HG03432 (cell line): ENCODE results near the gene MRPL27.

Experiments
- ATAC-seq: cut with Tn5 transposase; IDR thresholded peaks from one replicate; pipeline ENCODE4 v1.9.1; 2021; ENCODE audit warnings: mild to moderate bottlenecking, moderate library complexity; ENCODE audit not compliant: unreplicated experiment

The MRPL27 gene

GRCh38 chr17:50361561-50362480 is 11.2 kb downstream of the MRPL27 start:
- ATAC-seq: peak; percentile 66

GRCh38 chr17:50360486-50361115 is 12.4 kb downstream of the MRPL27 start:
- no peak for ATAC-seq

DNA sequence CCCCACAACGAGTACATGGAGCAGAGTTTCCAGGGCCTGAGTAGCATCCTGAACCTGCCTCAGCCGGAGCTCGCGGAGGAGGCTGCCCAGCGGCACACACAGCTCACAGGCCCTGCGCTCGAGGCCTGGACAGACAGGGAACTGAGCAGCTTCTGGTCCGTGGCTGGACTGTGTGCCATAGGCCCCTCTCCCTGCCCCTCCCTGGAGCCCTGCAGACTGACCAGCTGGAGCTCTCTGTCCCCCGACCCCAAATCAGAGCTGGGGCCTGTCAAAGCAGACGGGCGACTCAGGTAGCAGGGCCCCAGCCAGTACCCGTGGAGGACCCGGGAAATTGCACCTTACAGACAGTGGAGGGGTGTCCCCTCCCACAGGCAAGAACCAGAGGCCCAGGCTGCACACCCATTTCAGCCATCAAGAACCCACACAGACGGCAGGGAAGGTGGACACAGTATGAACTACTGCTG is 13.0 kb downstream of the MRPL27 start:
- ATAC-seq: no peak

- no peak for ATAC-seq
Observed at GRCh38 chr17:50359005-50359699, 13.8 kb downstream of the MRPL27 start.

DNA sequence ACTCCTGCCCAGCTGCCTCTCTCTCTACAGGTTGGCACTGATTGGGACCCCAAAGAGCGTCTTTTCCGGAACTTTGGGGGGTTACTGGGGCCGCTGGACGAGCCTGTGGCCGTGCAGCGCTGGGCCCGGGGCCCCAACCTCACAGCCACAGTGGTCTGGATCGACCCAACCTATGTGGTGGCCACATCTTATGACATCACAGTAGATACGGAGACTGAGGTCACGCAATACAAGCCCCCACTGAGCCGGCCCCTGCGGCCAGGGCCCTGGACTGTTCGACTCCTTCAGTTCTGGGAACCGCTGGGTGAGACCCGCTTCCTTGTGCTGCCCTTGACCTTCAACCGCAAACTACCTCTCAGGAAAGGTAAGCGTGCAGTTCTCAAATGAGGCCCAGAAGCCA is 14.8 kb downstream of the MRPL27 start:
- no peak for ATAC-seq

DNA sequence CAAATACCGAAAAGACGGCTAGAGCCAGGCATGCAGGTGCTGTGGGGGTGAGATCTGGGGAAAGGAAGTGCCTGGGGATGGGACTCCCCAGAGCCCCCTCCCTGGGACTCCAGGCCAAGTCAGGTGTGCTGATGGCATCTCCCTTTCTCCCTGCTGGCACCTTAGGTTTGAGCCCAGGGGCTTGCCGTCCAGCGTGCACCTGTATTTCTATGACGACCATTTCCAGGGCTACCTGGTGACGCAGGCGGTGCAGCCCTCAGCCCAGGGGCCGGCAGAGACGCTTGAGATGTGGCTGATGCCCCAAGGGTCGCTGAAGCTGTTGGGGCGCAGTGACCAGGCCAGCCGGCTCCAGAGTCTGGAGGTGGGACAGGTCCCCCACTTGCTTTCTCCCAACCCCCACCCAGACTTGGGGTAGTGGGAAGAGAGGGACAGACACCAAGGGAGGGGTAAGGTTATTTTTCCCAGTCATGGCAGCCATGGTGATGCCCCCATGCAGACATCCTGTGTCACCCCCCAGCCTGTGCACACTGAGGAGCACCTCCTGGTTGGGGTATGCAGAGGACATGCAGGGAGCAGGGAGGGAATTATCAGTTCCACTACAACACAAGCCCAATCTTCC is 16.0 kb downstream of the MRPL27 start:
- no peak for ATAC-seq

DNA sequence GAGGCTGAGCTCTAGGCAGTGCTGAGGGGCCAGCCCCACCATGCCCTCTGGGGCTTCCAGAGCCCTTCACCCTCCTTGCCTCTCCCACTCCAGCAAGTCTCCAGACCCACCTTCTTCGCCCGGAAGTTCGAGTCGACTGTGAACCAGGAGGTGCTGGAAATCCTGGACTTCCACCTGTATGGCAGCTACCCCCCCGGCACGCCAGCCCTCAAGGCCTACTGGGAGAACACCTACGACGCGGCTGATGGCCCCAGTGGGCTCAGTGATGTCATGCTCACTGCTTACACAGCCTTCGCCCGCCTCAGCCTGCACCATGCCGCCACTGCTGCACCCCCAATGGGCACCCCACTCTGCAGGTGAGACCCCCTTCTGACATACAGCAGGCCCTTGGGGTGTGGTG is 16.6 kb downstream of the MRPL27 start:
- ATAC-seq: no peak

DNA sequence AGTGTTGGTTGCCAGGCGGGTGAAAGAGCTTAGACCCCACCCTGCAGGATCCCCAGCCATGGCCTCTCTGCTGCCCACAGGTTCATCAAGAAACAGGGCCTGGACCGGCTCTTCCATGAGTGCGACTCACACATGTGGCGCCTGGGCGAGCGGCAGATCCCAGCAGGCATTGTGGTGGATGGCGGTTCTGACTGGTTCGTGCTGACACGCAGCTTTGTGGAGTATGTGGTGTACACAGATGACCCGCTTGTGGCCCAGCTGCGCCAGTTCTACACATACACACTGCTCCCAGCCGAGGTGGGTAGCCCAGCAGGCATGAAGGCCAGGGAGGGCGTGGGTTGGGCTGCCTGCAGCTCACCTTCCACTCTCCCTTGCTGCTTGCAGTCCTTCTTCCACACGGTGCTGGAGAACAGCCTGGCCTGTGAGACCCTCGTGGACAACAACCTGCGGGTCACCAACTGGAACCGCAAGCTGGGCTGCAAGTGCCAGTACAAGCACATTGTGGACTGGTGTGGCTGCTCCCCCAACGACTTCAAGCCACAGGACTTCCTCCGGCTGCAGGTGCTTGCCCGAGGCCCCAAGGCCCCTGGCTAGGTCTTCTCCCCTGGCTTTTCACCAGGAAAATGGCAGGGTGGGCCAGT is 17.2 kb downstream of the MRPL27 start:
- ATAC-seq: no peak

DNA sequence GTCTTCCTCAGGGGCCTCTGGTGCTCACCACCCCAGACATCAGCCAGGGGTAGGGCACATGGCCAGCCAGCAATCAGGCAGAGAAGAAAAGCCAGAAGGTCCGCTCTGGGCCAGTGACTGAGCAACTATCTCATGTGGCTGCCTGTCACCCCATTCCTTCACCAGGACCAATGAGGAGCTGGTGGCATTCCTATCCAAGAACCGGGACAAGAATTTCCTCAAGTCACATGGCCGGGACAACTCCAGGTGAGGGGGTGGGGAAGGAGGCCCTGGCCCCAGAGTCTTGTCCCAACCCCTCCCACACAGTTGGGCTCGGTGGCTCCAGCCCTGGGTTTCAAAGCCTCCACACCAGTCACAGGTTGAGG is 17.7 kb downstream of the MRPL27 start:
- no peak for ATAC-seq

DNA sequence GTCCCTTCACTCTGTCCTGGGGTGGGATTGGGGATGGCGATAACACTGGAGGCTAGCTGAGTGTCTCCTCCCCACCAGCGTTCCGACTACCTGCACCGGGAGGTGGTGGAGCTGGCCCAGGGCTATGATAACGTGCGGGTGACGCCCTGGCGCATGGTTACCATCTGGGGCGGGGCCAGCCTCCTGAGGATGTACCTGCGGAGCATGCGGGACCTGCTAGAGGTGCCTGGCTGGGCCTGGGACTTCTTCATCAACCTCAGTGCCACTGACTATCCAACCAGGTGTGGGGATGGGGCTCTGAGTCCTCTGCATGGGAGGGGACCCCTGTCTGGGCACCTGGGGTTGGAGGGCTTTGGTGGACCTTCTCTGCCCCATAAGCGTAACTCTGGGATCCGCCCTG is 18.2 kb downstream of the MRPL27 start:
- ATAC-seq: no peak

DNA sequence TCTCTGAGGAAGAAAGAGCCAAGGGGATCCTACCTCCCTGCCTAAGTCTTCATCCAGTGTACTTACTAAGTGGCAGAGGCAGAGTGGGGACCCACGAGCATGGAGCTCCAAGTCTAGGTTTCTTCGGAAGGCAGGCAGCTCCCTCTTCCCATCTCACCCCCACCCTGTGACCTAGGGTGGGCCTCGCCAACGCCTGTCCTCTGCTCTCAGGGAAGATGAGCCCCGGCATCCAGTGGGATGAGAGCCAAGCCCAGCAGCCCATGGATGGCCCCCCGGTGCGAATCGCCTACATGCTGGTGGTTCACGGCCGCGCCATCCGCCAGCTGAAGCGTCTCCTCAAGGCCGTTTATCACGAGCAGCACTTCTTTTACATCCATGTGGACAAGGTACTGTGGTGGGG is 18.8 kb downstream of the MRPL27 start:
- ATAC-seq: no peak

- no peak for ATAC-seq
Observed at GRCh38 chr17:50353600-50354195, 19.3 kb downstream of the MRPL27 start.

GRCh38 chr17:50352693-50353599 is 20.0 kb downstream of the MRPL27 start:
- no peak for ATAC-seq

- ATAC-seq: no peak
Observed at GRCh38 chr17:50352072-50352692, 20.8 kb downstream of the MRPL27 start.

GRCh38 chr17:50350733-50351132 is 22.3 kb downstream of the MRPL27 start:
- ATAC-seq: no peak

DNA sequence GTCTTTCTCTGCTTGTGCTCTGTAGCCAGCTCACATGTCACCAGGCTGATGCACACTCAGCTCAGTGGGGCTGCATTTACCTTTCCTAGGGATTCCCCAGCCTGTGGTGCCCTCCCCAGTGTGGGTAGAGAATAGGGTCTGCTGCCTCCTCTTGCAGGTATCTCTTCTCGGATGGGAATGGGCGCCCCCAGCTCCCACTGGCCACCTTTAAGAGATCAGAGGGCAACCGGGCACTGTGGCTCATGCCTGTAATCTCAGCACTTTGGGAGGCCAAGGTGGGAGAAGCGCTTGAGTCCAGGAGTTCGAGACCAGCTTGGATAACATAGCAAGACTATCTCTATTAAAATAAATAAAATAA is 23.8 kb downstream of the MRPL27 start:
- no peak for ATAC-seq

DNA sequence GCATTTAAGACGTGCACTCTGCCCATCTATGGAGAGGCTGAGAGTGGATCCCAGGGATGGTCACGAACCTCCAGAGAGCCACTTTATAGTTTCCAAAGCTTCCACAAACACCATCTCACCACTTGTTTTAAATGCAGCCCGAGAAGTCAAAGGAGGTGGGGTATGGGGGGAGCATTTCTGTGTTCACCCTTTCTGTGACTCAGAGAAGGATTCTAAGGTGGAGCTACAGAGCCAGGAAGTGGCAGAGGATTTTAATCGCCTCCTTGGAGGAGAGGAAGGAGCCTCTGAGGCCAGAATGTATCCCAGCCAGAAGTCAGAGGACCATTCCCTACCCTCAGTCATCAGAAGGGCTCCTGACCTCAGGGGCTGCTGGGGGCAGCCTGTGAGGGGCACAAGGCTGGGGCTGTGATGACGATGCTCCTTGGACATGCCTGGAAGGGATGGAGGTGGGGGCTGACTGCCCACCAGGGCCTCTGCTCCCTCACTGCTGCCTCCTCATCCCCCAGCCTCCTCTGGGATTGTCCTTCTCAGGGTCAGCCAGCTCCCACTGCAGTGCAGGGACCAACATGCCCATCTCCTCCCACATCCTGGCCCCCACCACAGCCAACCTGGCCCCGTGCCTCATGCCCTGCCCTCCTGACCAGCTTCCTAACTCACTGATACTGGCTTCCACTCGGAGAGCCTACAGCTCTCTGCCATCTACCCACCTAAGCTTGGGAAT is 24.3 kb downstream of the MRPL27 start:
- no peak for ATAC-seq

GRCh38 chr17:50347894-50348291 is 25.1 kb downstream of the MRPL27 start:
- no peak for ATAC-seq
